GM19238 (cell line): ENCODE results near the gene AGBL1.
"Not testable (repeated sequence)": the region's sequence is repeated elsewhere in the genome, so short reads cannot be mapped to it uniquely, and the experiment has no call there.

Experiments
- DNase-seq: peaks from one replicate; pipeline ENCODE4 v3.0.0; 2011; ENCODE audit warnings: low spot score; ENCODE audit not compliant: insufficient read length

Gene AGBL1

DNA sequence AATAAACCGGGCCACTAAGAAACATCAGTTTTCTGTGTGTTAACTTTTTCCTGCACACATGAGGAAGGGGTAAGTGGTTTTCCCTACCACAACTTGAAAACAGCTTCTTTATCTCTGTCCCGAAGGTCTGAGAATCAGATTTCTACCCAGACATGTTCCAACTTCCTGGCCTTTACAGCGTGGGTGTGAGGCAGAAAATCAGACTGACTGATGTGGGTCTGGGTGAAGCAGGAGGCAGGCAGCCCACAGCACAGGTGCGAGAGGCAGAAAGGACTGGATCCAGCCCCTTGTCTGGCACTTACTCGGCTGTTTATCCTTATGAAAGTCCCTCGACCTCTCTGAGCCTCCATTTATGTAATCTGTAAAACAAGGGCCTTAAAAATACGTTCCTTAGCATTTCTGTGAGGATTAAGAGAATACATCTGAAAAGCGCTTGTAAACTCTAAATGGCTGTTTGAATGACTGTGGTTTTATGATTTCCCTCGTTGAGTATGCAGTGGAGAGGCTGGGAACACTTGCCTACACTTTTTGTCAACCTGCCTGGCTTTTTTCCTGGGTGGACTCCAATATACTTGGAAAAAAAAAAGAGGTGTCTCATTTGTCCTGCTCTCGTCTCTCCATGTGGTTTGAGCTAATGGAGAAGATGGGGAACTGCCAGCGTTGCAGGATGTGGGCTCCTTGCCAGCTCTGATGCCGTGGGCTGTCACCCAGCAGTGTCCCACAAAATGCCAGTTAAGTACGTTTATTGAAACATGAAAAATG lies 3.1 kb downstream of the AGBL1 start:
- no peak for DNase-seq

DNA sequence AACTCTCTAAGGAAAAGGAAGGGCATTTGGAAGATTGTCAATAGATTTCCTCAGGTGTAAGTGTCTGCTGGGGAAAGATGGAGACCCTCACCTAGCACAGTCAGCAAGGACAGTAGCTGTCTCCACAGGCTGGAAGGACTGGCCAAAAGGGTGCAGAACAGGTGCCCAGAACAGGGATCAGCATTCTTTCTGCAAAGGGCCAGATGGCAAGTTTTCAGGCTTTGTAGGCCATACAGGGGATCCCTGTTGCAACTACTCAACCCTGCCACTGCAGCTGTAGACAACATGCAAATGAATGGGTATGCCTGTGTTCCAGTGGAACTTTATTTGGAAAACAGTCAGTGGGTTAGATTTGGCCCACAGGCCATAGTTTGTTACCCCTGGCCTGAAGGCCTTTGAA lies 8.1 kb downstream of the AGBL1 start:
- DNase-seq = no peak

DNA sequence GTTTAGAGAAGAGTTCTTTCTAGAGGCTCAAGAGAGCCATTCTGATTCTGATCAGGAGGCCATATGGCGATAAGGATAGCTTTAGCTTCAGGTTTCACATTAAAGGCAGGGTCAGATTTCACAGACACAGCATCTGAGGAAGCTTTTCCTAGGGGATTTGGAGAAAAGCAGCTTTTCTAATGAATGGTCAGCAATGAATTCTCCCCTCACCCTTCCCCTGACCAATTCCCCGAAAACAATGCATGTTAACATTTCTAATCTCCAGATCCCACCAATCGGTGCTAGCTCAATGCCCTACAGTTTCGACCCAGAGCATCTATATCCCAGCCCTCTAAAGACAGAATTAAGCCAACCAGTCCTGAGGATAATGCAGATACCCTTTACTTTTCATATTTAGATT lies 9.8 kb downstream of the AGBL1 start:
- no peak for DNase-seq

DNA sequence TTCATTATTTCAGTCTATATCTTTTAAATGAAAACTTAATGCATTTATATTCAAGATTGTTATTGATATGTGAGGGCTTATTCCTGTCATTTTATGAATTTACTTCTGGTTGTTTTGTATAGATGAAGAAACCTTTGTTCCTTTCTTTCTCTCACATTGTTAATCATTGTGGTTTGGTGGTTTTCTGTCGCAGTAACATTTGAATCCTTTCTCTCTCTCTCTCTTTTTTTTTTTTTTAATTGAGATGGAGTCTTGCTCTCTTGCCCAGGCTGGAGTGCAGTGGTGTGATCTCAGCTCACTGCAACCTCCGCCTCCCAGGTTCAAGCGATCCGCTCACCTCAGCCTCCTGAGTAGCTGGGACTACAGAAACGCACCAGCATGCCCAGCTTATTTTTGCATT lies 22.1 kb downstream of the AGBL1 start:
- no peak for DNase-seq

DNA sequence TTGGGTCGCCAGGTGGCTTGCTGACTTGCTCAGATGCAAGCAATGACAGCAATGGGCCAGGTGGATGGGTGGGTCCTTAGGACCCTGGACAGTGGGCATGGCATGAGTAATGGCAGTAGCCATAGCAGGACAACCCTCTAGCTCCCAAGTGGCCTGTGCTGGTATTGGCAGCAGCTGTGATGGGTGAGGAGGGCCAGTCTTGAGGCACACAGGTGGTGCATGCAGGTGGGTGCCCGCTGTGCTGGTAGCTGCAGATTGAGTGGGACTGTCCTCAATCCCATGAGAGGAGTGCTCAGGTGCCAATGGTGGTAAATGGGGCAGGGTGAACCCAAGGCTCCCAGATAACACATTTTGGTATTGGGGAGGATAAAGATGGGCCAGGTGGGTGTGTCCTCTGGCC lies 24.2 kb downstream of the AGBL1 start:
- DNase-seq = no peak

DNA sequence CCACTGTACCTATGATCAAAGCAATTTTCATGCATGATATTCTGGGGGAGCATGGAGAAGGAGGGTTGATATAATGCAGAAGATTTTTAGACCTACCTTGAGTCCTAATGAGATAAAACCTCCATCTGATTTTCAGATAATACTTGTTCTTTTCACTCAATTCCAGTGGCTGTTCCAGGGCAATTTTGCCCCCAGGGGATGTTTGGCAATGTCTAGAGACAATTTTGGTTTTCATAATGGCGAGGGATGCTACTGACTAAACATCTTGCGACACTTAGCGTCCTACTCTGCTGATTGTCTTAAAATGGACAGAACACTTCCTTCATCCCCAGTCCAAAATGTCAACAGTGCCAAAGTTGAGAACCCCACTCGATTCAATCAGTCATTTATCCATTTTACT lies 26.6 kb downstream of the AGBL1 start:
- DNase-seq = no peak

DNA sequence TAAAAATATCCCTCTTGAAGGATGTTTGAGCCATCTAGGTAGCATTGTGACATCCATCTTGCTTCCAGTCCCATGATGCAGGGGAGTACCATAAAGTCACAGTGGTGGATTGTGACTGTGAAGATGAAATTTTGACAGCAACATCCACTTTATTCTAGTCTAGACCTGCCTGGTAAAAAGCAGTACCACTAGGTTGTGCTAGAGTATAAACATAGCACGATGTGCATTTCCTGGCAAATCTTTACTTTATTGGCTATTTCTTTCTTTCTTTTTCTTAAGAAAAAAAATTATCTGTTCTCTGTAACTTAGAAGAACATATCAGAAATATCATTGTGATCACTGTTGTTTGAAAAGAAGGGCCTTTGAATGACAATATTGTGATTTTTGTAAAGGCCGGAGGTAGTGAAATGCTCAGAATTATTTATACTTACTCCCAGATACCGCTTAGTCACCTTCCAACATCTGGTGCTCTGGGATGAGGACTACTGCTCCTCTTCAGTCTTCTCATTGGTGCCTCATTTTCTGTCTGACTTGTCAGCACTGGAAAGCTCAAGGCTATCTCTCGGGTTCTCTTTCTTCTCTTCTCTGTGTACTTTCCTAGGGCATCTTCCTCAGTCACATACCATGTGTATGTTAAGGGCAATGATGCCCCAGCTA lies 35.6 kb downstream of the AGBL1 start:
- DNase-seq = no peak

DNA sequence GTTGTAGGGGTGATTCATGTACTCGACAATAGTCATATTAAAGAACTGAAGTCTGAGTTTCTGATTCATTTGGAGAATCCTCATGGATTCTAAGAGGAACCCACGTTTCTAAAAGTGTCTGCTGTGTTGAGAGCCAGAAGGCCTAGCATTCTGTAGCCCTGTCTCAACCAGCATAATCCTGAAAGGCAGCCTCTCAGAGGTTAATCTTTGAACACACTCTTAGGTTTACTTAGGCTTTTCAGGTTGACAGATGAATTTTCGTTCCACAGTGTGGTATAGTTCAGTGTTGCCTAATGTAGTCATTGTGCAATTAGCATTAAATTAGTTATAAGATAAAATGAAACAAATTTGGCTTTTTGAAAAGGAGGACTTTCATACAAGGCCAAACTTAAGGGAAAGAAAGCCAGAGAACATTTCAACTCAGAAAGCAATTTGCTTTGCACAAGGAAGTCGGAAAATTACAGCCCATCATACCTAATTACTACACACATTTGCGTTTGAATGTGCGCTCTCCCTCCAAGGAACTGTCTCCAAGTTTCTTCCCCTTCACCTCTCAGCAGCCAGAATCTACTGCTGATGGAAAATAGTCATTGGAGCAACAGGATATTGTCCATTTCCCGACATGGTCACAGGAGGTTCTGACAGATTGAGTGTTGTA lies 42.0 kb downstream of the AGBL1 start:
- DNase-seq = no peak

DNA sequence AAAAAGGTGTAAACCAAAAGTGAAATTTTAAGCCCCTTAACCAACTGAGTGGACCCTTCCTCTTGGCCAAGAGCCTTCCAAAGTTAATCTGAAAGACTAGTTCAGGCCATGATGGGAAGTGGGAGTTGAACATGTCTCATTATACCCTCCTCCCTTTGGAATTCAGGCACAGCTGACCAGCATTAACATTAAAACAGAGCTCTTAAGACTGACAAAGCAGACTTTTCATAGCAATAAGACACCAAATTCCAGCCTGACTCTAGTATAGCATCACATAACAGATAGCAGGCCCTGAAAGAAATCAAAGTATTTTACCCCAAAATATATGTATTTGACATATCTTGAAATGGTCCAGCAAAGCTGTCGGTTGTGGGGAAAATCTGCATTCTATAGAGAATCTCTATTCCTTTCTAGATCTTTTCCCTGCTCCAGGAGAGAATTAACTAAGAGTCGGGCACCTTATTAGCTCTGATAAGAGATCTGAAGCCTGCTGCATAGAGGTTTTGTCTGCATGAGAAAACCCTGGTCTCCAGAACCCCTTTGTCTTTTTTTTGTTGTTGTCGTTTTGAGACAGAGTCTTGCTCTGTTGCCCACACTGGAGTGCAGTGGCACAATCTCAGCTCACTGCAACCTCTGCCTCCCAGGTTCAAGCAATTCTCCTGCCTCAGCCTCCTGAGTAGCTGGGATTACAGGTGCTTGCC lies 43.2 kb downstream of the AGBL1 start:
- DNase-seq = not testable (repeated sequence)

DNA sequence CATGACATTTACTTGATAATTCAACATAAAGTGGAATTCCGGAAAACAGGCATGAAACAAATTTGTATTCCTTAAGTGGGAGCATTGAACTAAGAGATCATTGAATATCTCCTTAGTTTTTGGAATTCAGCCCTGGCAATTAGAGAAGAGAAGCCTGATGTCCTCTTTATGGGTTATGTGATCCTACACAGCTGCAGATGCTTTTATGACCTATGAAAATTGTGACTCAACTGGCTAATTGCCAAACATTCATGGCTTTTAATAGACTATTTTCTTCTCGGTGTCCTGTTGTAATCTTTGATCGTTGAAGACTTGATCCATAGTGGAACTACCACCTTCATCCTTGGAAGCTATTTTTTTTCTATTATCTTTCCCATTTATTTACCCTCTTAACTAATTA lies 46.1 kb downstream of the AGBL1 start:
- no peak for DNase-seq

DNA sequence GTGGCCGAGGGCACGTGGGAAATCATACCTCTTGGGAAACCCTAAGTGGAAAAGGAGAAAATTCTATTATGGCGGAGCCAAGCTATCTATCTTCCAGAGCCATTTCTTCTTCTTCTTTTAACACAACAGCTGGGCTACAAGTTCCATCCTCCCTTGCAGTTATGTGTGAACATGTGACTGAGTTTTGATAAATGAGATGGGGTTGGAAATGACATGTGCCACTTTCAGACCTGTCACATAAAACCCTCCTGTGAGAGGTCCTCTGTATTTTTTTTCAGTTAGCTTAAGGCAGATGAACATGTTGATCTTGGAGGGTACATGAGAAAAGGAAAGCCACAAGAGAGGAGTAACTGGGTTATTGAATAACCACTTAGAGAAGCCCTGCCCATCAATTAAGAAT lies 47.9 kb downstream of the AGBL1 start:
- DNase-seq = no peak

DNA sequence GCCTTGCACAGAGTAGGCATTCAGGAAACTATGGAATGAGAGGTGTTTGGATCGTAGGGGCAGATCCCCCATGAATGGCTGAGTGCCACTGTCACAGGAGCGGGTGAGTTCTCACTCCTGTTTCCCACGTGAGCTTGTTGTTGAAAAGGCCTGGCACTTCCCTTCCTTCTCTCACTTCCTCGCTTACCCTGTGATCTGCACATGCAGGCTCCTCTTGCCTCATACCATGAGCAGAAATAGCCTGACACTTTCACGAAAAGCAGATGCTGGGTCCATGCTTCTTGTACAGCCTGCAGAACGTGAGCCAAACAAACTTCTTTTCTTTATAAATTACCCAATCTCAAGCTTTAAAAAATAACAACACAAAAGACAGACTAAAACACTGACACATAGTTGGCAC lies 55.4 kb downstream of the AGBL1 start:
- DNase-seq = no peak

DNA sequence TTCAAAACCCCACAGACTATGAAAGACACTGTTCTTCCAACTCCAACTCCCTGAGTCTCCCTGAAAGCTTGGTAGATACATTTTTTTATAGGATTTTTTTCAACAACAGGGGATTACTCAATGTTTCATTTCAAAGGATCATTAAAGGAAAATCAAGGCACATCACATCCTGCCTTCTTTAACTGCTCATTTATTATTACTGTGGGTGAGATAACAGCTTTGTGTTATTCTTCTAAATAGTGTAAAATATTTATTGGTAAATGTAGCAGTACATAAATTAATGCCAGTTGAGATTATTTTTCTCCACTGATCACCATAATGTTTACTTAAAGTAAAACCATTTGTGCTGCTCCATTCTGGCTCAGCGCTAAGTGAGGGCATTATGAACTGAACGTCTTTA lies 57.2 kb downstream of the AGBL1 start:
- no peak for DNase-seq

DNA sequence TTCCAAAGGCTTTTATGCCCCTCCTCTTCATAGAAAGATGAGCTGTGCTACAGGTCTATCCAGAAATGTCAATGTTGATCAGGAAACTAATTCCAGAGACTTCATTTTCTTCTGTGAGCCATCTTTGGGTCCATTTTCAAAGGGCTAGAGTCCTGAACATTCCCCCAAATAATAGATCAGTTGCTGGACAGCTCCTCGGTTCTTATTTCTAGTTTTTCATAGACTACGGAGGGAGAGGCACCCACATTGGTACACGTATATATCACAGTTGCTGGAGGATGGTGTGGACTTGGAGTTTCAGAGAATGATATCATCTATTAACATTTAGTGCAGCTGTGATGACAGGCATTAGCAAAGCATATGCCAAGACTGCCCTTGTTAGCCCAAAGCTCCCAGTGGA lies 59.1 kb downstream of the AGBL1 start:
- no peak for DNase-seq

DNA sequence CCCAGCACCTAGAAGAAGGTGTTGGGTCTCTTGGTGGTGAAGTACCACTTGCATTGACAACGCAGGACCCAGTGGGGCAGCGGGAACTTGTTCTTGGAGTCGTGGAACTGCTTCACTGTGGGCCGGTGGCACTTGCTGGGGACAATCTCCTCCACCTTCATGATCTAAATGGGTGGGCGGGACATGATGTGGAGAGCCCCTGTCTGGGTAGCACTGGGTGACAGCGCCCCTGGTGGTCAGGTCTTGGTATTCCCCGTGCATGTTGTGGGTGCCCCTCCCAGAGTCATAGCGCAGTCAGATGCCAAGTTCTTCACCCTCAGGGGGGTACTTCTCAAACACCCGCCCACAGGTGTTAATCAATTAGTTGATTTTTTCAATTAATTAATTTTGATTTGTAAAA lies 60.2 kb downstream of the AGBL1 start:
- no peak for DNase-seq

DNA sequence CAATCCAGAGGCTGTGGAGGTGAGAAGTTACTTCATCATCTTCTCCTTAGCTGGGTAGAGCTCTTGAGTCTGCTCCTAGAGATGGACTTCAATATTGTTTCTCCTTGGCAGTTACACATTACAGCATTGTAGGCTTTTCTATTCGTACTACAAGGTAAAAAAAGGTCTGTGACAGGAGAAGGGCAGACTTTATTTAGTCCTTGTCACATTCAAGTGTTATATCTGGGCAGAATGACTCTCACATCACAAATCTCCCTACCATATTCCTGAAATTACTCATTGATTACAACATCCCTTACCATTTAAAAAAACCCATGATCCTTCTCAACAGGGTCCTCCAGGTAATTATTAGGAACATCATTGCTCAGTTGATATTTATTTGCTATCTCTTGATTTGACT lies 75.0 kb downstream of the AGBL1 start:
- DNase-seq = no peak

DNA sequence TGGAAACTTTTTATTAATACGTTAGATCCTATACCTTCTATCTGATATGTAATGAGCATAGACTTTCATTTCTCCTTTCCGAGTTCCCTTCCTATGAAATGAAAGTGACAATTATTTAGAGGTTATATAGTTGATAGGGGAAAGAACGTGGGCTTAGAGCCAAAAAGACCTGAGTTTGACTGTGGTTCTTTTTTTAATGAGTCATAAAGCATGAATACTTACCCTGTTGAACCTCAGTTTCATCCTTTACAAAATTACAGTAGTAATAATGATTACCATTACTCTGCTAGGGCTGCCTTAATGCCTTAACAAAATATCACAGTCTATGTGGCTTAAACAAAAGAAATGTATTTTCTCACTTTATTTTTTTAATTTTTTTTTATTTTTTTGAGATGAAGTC lies 75.9 kb downstream of the AGBL1 start:
- no peak for DNase-seq

DNA sequence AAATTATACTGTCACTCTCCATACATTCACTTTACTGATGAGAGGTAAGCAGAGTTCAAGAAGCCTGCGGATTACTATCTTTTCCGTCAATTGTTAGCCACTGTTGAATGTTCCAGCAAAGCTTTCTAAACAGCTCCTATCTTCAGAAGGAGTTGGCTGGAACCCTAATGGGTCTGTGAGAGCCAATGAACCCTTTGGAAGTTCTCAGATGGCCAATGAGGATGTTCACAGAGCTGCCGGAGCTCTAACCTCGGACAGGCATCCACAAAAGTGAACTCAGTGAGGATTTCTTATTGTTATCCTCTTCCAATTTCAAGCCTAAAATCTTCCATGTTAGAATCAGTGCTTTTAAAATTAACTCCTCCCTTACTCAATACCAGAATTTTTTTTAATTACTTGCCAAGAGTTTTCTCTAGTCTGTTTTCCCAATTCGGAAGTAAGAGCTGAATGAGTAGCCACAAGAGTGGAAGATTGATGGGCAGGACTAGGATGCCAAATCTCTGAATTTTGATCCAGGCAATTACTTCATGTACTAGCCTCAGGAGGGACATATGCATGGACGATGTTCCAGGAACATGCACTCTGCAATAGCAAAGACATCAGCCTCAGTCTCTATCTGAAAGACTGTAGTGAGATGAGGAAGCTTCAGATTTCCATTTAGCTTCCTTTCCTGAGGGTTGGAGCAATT lies 78.1 kb downstream of the AGBL1 start:
- DNase-seq = no peak

DNA sequence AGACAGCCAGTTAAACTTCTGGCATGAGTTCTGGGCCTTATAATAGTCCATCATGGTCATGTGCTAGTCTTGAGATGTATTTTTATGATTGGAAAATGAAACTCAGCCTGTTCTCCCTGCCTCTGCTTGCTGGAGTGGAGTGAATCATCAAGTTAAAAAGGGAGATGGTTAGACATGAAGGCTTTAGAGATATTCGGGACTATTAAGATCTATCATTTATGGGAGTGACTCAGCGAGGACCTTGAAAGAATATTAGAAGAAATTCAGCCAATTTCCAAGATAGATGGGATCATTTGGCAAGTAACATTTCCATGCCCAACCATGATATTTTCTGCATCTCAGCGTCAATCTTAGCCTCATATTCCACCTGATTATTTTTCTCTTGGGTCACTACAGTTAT lies 79.8 kb downstream of the AGBL1 start:
- DNase-seq = no peak

DNA sequence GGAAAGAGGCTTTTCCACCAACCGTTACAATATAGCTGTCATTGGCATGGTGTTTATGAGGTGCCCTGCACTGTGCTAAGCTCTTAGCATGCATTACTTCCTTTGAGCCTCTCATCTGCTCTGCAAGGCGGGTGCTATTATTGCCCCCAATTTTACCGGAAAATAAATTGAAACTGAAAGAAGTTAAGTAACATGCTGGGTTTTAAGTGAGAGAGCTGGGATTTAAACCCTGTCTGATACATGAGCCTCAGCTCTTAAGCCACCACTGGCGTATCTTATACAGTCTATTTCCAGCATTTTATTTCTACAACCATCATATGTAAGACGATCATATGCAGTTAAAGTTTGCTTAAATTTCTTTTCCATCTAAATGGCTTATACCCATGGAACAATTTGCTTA lies 81.6 kb downstream of the AGBL1 start:
- no peak for DNase-seq

DNA sequence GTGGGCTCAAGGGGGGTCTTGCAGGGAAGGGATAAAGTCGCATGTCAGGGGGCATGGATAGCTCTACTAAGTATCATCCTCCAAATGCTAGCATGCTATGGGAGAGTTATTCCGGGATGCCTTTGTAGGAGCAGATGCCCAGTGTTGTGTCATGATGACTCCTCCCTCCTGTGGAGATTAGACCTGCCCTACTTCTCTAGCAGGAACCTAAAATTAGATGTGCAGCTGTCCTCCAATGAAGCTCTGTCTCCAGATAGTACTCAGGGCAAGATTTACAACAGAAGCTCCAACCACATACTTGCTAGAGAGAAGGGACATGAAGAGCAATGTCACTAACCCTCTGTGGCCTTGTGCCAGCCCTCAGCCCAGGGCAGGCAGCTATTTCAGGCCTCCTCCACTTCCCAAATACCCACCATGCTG lies 82.5 kb downstream of the AGBL1 start:
- no peak for DNase-seq

DNA sequence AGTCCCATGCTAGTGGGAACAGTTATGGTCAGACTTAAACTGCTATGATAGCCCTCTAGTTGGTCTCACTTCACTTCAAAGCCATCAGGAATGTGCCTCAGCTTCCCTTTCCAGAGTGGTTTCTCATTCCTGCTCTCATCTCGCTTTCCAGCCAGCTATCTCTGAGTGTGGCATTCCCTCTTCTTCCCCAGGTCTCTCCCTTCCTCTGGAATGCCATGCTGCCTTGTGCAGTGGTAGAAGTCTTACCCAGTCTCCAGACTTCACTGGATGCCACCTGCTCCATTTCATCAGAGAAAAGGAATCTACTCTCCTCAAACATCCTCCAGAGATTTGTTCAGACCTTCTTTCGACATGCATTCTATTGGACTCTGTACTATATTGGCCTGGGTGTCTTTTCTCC lies 83.0 kb downstream of the AGBL1 start:
- DNase-seq = no peak
